Esophagus squamous epithelium (tissue), 4 donors: ENCODE measurements around the gene CST3.

Experiments used
- POLR2A ChIP-seq, 4 donors: fragments of 450-650 bp; IDR thresholded peaks; one replicate each; pipeline ENCODE4 v1.6.1; 2017; ENCODE audit warnings: antibody characterized with exemption in 4 of 4, mild to moderate bottlenecking in 4 of 4, moderate library complexity in 3 of 4
- TF ChIP-seq, protein P1 (sequence below), 6 experiments: fragments of 450-650 bp in 4 of 6; fragments of 200-600 bp in 2 of 6; sonication (generic) in 2 of 6; IDR thresholded peaks; one replicate each; pipeline ENCODE4 v1.5.1; 2016 to 2019; ENCODE audit warnings: antibody characterized with exemption in 6 of 6, mild to moderate bottlenecking in 4 of 6, moderate library complexity in 4 of 6

DNA sequence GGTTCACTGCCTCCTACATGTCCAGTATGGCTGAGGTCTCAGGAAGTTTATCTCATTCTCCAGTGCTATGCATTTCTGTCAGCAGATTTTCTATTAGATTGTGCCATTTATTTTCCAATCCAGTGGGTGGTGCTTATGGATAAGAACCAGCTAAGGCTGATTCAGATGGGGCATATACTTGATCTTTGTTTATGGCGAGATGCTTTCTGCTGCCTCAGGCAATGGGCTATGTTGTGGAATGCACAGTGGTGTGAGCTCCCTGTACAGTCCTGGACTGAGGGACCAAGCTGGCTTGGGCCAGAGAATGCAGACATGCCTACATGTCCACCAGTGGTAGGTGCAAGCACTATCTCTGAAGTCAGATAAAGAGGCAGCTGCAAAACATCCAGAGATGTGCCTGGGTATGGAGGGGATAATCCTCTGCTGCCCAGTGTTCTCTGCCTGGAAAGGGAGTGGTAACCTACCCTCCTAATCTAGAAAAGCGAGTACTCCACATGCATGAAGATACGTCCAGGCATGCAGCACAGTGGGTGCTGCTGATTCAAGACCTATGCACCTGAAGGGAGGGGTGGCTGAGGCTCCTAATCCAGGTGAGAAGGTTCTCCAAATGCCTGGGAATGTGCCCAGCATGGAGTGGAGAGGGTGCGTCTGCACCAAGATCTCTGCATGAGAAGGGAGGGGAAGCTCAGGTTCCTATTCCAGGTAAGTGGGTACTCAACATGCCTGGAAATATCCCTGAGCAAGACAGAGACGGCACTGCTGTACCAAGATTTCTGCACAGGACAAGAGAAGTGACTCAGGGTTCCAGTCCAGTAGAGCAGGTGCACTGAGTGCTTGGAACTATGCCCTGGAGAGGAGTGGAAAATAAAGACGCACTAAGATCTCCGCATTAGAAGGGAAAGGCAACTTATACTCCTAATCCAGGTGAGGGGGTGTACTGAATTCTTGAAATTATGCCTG, 41.7 kb upstream of the CST3 start:
- TF ChIP-seq, protein P1, sequence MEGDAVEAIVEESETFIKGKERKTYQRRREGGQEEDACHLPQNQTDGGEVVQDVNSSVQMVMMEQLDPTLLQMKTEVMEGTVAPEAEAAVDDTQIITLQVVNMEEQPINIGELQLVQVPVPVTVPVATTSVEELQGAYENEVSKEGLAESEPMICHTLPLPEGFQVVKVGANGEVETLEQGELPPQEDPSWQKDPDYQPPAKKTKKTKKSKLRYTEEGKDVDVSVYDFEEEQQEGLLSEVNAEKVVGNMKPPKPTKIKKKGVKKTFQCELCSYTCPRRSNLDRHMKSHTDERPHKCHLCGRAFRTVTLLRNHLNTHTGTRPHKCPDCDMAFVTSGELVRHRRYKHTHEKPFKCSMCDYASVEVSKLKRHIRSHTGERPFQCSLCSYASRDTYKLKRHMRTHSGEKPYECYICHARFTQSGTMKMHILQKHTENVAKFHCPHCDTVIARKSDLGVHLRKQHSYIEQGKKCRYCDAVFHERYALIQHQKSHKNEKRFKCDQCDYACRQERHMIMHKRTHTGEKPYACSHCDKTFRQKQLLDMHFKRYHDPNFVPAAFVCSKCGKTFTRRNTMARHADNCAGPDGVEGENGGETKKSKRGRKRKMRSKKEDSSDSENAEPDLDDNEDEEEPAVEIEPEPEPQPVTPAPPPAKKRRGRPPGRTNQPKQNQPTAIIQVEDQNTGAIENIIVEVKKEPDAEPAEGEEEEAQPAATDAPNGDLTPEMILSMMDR (IDR thresholded peaks at IDR 0.05) = no peak
- TF ChIP-seq POLR2A (IDR thresholded peaks at IDR 0.05) = no peak
